IMR-90 (cell line): ENCODE measurements around the gene CD320. TPM values are rescaled to one million over a fixed set of nuclear protein-coding genes. Genes with fewer than 3 reads are reported as not detected.

Experiments
- ATAC-seq: fragments of 200-7000 bp; cut with Tn5 transposase; 2 replicates; pipeline ENCODE4 v1.9.1; 2020; ENCODE audit warnings: low read depth, mild to moderate bottlenecking, moderate library complexity
- BruUV-seq: library from RNA; stranded (reverse); fragments of 400-500 nt; replicated peaks from 2 replicates; lab custom pipeline; 2021; lab: Mats Ljungman, UMichigan
- CTCF ChIA-PET: fragments of 300-600 bp; formaldehyde crosslinking; extraction: SDS; loops from one replicate; lab custom pipeline; 2021; ENCODE audit warnings: antibody characterized with exemption; lab: Yijun Ruan, JAX
- POLR2A ChIA-PET: fragments of 300-600 bp; sonication (Branson Sonifier 250); formaldehyde crosslinking; loops from one replicate; lab custom pipeline; 2022; ENCODE audit warnings: antibody characterized with exemption; ENCODE audit not compliant: unreplicated experiment; lab: Charles Lee
- DNase-seq: peaks from one replicate; pipeline ENCODE4 v3.0.0; 2013
- H2AFZ ChIP-seq: replicated peaks from 2 replicates; pipeline ENCODE3; 2013; ENCODE audit warnings: low read length, mild to moderate bottlenecking; ENCODE audit not compliant: poor library complexity
- H2AK5ac ChIP-seq: 2 replicates; pipeline ENCODE4 v1.6.1; 2013; ENCODE audit warnings: low read depth, low read length, inconsistent platforms
- H2AK9ac ChIP-seq: replicated peaks from 2 replicates; pipeline ENCODE3; 2013; ENCODE audit warnings: mild to moderate bottlenecking, low read depth, low read length, moderate library complexity; ENCODE audit not compliant: poor library complexity
- H2BK120ac ChIP-seq: 2 replicates; pipeline ENCODE4 v1.6.1; 2013; ENCODE audit warnings: low read depth, low read length, inconsistent platforms
- H2BK15ac ChIP-seq: 3 replicates; pipeline ENCODE4 v1.6.1; 2013; ENCODE audit warnings: low read depth, low read length, inconsistent platforms
- H2BK20ac ChIP-seq: 2 replicates; pipeline ENCODE4 v1.6.1; 2013; ENCODE audit warnings: low read depth, mild to moderate bottlenecking, inconsistent platforms, low read length, moderate library complexity
- H2BK5ac ChIP-seq: 2 replicates; pipeline ENCODE4 v1.6.1; 2013; ENCODE audit warnings: mild to moderate bottlenecking, low read depth, low read length, inconsistent platforms; ENCODE audit not compliant: poor library complexity, severe bottlenecking
- H3K14ac ChIP-seq: replicated peaks from 2 replicates; pipeline ENCODE4 v1.6.1; 2013; ENCODE audit warnings: low read depth, low read length, inconsistent platforms
- H3K18ac ChIP-seq: 2 replicates; pipeline ENCODE4 v1.6.1; 2013; ENCODE audit warnings: low read depth, low read length, control low read depth
- H3K23ac ChIP-seq: 2 replicates; pipeline ENCODE4 v1.6.1; 2013; ENCODE audit warnings: low read depth, low read length, inconsistent platforms
- H3K27ac ChIP-seq: 2 replicates; pipeline ENCODE4 v1.5.1; 2013; ENCODE audit warnings: mild to moderate bottlenecking, control low read depth, low read length; ENCODE audit not compliant: insufficient read depth
- H3K27me3 ChIP-seq: 2 replicates; pipeline ENCODE4 v1.6.1; 2013; ENCODE audit warnings: low read length; ENCODE audit not compliant: control insufficient read depth, insufficient read depth
- H3K36me3 ChIP-seq: 2 replicates; pipeline ENCODE4 v1.6.1; 2013; ENCODE audit warnings: low read length, mixed read lengths; ENCODE audit not compliant: control insufficient read depth, insufficient read depth
- H3K4ac ChIP-seq: 2 replicates; pipeline ENCODE4 v1.6.1; 2013; ENCODE audit warnings: low read depth, low read length, inconsistent platforms
- H3K4me1 ChIP-seq: 2 replicates; pipeline ENCODE4 v1.6.1; 2013; ENCODE audit warnings: low read length, mixed read lengths; ENCODE audit not compliant: control insufficient read depth, insufficient read depth
- H3K4me2 ChIP-seq: 2 replicates; pipeline ENCODE4 v1.6.1; 2013; ENCODE audit warnings: low read depth, mild to moderate bottlenecking, control low read depth, low read length, moderate library complexity
- H3K4me3 ChIP-seq: 2 replicates; pipeline ENCODE4 v1.5.1; 2013; ENCODE audit warnings: low read depth, mild to moderate bottlenecking, control low read depth, low read length, moderate library complexity; ENCODE audit not compliant: insufficient read depth
- H3K56ac ChIP-seq: 2 replicates; pipeline ENCODE4 v1.6.1; 2013; ENCODE audit warnings: low read length, inconsistent platforms; ENCODE audit not compliant: insufficient read depth; ENCODE audit errors: extremely low read depth
- H3K79me1 ChIP-seq, 2 experiments: 2 replicates each; pipeline ENCODE4 v1.6.1; 2013; ENCODE audit warnings: low read length in 2 of 2, inconsistent platforms in 1 of 2, low read depth in 1 of 2
- H3K9ac ChIP-seq: 2 replicates; pipeline ENCODE4 v1.6.1; 2013; ENCODE audit warnings: low read depth, low read length, control low read depth
- H3K9me1 ChIP-seq: 2 replicates; pipeline ENCODE4 v1.6.1; 2013; ENCODE audit warnings: low read length, inconsistent platforms; ENCODE audit not compliant: insufficient read depth
- H3K9me3 ChIP-seq: 2 replicates; pipeline ENCODE4 v1.6.1; 2013; ENCODE audit warnings: low read length; ENCODE audit not compliant: control insufficient read depth, insufficient read depth
- H4K20me1 ChIP-seq: 2 replicates; pipeline ENCODE4 v1.6.1; 2013; ENCODE audit warnings: low read length, inconsistent platforms; ENCODE audit not compliant: insufficient read depth
- H4K5ac ChIP-seq: 2 replicates; pipeline ENCODE4 v1.6.1; 2013; ENCODE audit warnings: mild to moderate bottlenecking, low read depth, low read length, control low read depth
- H4K8ac ChIP-seq, 2 experiments: 2 replicates each; pipeline ENCODE4 v1.6.1; 2013; ENCODE audit warnings: low read depth in 2 of 2, low read length in 2 of 2, control low read depth in 1 of 2, inconsistent platforms in 1 of 2
- H4K91ac ChIP-seq: 2 replicates; pipeline ENCODE4 v1.6.1; 2013; ENCODE audit warnings: low read depth, low read length, inconsistent platforms; ENCODE audit not compliant: insufficient read depth
- BHLHE40 ChIP-seq: fragments of 150-350 bp; IDR thresholded peaks from 2 replicates; pipeline ENCODE4 v1.6.1; 2016; ENCODE audit warnings: mild to moderate bottlenecking, low read depth, low read length
- CEBPB ChIP-seq: IDR thresholded peaks from 2 replicates; pipeline ENCODE4 v1.6.1; 2012; ENCODE audit warnings: low read depth, low read length, improper control_type of control experiment
- FOS ChIP-seq: fragments of 150-350 bp; IDR thresholded peaks from 2 replicates; pipeline ENCODE4 v1.6.1; 2016; ENCODE audit warnings: low read depth, low read length
- MAFK ChIP-seq: IDR thresholded peaks from 2 replicates; pipeline ENCODE4 v1.6.1; 2012; ENCODE audit warnings: low read depth, low read length, improper control_type of control experiment
- MAZ ChIP-seq: IDR thresholded peaks from 2 replicates; pipeline ENCODE4 v1.6.1; 2012; ENCODE audit warnings: low read depth, mild to moderate bottlenecking, low read length, improper control_type of control experiment, moderate library complexity, borderline replicate concordance
- MXI1 ChIP-seq: IDR thresholded peaks from 2 replicates; pipeline ENCODE4 v1.6.1; 2012; ENCODE audit warnings: low read depth, mild to moderate bottlenecking, low read length, moderate library complexity, borderline replicate concordance
- NFE2L2 ChIP-seq: fragments of 150-350 bp; IDR thresholded peaks from 2 replicates; pipeline ENCODE4 v1.6.1; 2016; ENCODE audit warnings: low read depth, mild to moderate bottlenecking, low read length
- POLR2A ChIP-seq: IDR thresholded peaks from 2 replicates; pipeline ENCODE4 v1.6.1; 2012; ENCODE audit warnings: mild to moderate bottlenecking, low read depth, low read length
- RCOR1 ChIP-seq: IDR thresholded peaks from 2 replicates; pipeline ENCODE4 v1.6.1; 2012; ENCODE audit warnings: mild to moderate bottlenecking, low read length, improper control_type of control experiment; ENCODE audit not compliant: insufficient replicate concordance
- RFX5 ChIP-seq: IDR thresholded peaks from 2 replicates; pipeline ENCODE4 v1.8.0; 2012; ENCODE audit warnings: low read depth, mild to moderate bottlenecking, low read length, moderate library complexity
- WGBS, 2 experiments: methylation state at CpG; one replicate each; pipeline versions ENCODE4 v1.1.5 to v1.1.7; 2013; ENCODE audit warnings: missing lambda C conversion rate in 2 of 2; ENCODE audit not compliant: insufficient read length in 1 of 2; ENCODE audit errors: extremely low coverage in 2 of 2; 5-methylcytosine and 5-hydroxymethylcytosine counted together
- dilution Hi-C: fragments of 300-500 bp; cut with HindIII; formaldehyde crosslinking; loops from one replicate; pipeline ENCODE4 v1.14.3; 2018; ENCODE audit warnings: low sequenced_read_pairs; ENCODE audit not compliant: unreplicated experiment
- in situ Hi-C: fragments of 300-500 bp; cut with MboI; formaldehyde crosslinking; loops from 3 replicates; pipeline ENCODE4 v1.14.3; 2019; ENCODE audit warnings: low sequenced_read_pairs, inconsistent platforms, mixed read lengths
- intact Hi-C: fragments of 100-400 bp; cut with micrococcal nuclease; formaldehyde crosslinking; loops from 2 replicates; pipeline ENCODE4 v1.10.0; 2022
- polyA plus RNA-seq, 3 experiments: library from polyadenylated mRNA; depleted of rRNA; stranded (reverse); fragments of >200 nt; gene quantifications; 2 replicates each; pipeline ENCODE4 v1.2.3, GENCODE V29; 2012; ENCODE audit warnings: low replicate concordance in 1 of 3
- total RNA-seq: library from RNA; depleted of rRNA; stranded (reverse); fragments of >200 nt; gene quantifications from 2 replicates; pipeline ENCODE4 v1.2.3, GENCODE V29; 2012
- TF ChIP-seq, protein P1 (sequence below): fragments of 150-350 bp; IDR thresholded peaks from 2 replicates; pipeline ENCODE4 v1.6.1; 2016; ENCODE audit warnings: low read depth, mild to moderate bottlenecking, low read length, moderate library complexity, borderline replicate concordance
- TF ChIP-seq, protein P2 (sequence below): conservative IDR thresholded peaks from 2 replicates; pipeline ENCODE4 v1.5.1; 2012; ENCODE audit warnings: mild to moderate bottlenecking, low read depth, low read length, improper control_type of control experiment
- TF ChIP-seq, protein P3 (sequence below): fragments of 150-350 bp; IDR thresholded peaks from 2 replicates; pipeline ENCODE4 v1.6.1; 2017; ENCODE audit warnings: mild to moderate bottlenecking, antibody characterized with exemption, low read length, low read depth

The CD320 gene
- total and polyA plus RNA-seq, 2 of the 4 experiments (the other 2 are of a cell fraction), result 13.3 to 78.5 TPM

DNA sequence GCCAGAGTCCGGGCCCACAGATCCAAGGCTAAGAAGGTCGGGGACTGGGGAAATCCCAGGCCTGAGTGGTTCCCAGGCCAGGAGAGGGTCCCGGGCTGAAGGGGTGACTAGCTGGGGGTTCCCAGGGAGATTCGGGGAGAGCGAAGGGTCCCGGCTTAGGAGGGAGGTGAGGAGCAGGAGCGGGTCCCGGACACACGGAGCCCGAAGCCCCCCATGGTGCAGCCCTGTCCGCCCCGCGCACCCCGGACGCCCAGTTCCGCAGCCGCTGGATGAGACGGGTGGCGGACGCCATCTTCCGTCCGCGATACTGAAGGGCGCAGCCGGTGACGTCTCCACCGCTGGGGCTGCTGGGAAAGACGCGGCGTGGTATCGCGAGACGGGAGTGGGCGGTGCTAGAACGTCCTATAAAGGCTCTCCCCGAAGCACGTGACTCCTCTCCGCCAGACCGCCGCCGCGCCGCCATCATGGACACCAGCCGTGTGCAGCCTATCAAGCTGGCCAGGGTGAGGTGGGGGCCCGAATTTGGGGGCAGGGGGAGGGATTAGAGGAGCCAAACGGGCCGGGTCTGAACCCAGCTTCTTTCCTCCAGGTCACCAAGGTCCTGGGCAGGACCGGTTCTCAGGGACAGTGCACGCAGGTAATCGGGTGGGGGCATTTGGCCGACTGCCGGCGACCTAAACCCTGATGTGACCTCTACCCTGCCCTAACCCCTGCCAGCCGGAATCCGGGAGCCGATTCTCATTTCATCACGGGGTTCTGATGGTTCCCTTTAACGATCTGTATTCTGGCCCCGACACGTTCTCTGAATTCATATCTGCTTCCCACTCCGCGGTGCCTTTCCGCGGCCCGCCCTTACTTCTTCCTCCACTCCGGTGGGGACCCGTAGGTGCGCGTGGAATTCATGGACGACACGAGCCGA, 13.2 kb upstream of the CD320 start, which contains the start of the genes NDUFA7 and RPS28:
Gene NDUFA7, minus strand, starts transcription at position 309 of the 919 bp plus-strand sequence. Its CDS starts 17 bp downstream, at position 292.
Gene RPS28, plus strand, starts transcription at position 430 of the 919 bp plus-strand sequence. Its CDS starts 35 bp downstream, at position 465.
- Histone ChIP-seq H3K4me1 (peaks cover 9% of the 10 kb centered on the region), H3K9ac (peak within 1 kb of the TSS; percentile 90), H4K20me1 (peaks cover 31% of the 10 kb centered on the region), H2BK5ac (peak within 1 kb of the TSS; percentile 72), H3K23ac (peak within 1 kb of the TSS; percentile 77), H2BK15ac (no peak within 1 kb of the TSS), H2AK5ac (peak within 1 kb of the TSS; percentile 87), H3K4ac (peak within 1 kb of the TSS; percentile 85), H2BK120ac (no peak within 1 kb of the TSS), H2AK9ac (peak within 1 kb of the TSS; percentile 99), H3K36me3 (peaks cover 14% of the 10 kb centered on the region), H3K56ac (peak within 1 kb of the TSS; percentile 75), H3K18ac (peak within 1 kb of the TSS; percentile 2; the same call in 1 of the 2 replicates), H3K27ac (peak within 1 kb of the TSS; percentile 86), H3K9me1 (peaks cover 8% of the 10 kb centered on the region; the same call in 1 of the 2 replicates), H4K5ac (peak within 1 kb of the TSS; percentile 76), H4K8ac (peak within 1 kb of the TSS; percentile 81 to 94), H2BK20ac (no peak within 1 kb of the TSS), H2AFZ (peak within 1 kb of the TSS; percentile 93), H3K27me3 (no peaks in the 10 kb centered on the region), H4K91ac (peak within 1 kb of the TSS; percentile 79), H3K9me3 (no peaks in the 10 kb centered on the region), H3K4me3 (peak within 1 kb of the TSS; percentile 82), H3K4me2 (peak within 1 kb of the TSS; percentile 99), H3K14ac (peak within 1 kb of the TSS; percentile 91), H3K79me1 (peaks cover 29 to 58% of the 10 kb centered on the region in 2 experiments)
- dilution Hi-C loops, result no loop called here
- in situ Hi-C loops, result loop anchor here (5.0 kb wide), 1 partner anchor 256 kb away; the partner anchor contains the start of gene MYO1F
- ATAC-seq (peak; percentile 94), DNase-seq (peak; percentile 94)
- TSS peak; percentile 99 for BruUV-seq
- intact Hi-C loops, result no loop called here
- WGBS, 2 experiments, result 0% methylated on average over 6 of the region's 72 CpGs; no CpG with 5 or more reads in 1 of the 2 experiments
- ChIA-PET CTCF (no interaction called here), POLR2A (interaction anchor here (0.6 kb wide), 2 partner anchors 213 to 826 kb away, joined by 3 to 6 read pairs; no protein-coding TSS in a partner anchor)
- TF ChIP-seq, protein P1, sequence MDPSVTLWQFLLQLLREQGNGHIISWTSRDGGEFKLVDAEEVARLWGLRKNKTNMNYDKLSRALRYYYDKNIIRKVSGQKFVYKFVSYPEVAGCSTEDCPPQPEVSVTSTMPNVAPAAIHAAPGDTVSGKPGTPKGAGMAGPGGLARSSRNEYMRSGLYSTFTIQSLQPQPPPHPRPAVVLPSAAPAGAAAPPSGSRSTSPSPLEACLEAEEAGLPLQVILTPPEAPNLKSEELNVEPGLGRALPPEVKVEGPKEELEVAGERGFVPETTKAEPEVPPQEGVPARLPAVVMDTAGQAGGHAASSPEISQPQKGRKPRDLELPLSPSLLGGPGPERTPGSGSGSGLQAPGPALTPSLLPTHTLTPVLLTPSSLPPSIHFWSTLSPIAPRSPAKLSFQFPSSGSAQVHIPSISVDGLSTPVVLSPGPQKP, result no peak
- TF ChIP-seq, protein P2, sequence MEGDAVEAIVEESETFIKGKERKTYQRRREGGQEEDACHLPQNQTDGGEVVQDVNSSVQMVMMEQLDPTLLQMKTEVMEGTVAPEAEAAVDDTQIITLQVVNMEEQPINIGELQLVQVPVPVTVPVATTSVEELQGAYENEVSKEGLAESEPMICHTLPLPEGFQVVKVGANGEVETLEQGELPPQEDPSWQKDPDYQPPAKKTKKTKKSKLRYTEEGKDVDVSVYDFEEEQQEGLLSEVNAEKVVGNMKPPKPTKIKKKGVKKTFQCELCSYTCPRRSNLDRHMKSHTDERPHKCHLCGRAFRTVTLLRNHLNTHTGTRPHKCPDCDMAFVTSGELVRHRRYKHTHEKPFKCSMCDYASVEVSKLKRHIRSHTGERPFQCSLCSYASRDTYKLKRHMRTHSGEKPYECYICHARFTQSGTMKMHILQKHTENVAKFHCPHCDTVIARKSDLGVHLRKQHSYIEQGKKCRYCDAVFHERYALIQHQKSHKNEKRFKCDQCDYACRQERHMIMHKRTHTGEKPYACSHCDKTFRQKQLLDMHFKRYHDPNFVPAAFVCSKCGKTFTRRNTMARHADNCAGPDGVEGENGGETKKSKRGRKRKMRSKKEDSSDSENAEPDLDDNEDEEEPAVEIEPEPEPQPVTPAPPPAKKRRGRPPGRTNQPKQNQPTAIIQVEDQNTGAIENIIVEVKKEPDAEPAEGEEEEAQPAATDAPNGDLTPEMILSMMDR, result peak; percentile 36
- no peak for TF ChIP-seq FOS
- TF ChIP-seq, protein P3, sequence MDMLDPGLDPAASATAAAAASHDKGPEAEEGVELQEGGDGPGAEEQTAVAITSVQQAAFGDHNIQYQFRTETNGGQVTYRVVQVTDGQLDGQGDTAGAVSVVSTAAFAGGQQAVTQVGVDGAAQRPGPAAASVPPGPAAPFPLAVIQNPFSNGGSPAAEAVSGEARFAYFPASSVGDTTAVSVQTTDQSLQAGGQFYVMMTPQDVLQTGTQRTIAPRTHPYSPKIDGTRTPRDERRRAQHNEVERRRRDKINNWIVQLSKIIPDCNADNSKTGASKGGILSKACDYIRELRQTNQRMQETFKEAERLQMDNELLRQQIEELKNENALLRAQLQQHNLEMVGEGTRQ, result peak; percentile 91
- no peak for TF ChIP-seq MXI1
- peak; percentile 70; the same call in 1 of the 2 replicates for TF ChIP-seq MAZ
- no peak for TF ChIP-seq RCOR1
- no peak for TF ChIP-seq MAFK
- peak; percentile 85 for TF ChIP-seq BHLHE40
- TF ChIP-seq RFX5, result no peak
- no peak; the same call in 1 of the 2 replicates for TF ChIP-seq NFE2L2
- peak; percentile 93 for TF ChIP-seq POLR2A
- TF ChIP-seq CEBPB, result no peak
